GM12874 (cell line): Measurements from ENCODE around the gene BDH1.

Experiments used
- CTCF ChIP-seq: IDR thresholded peaks from 2 replicates; pipeline ENCODE4 v1.5.1; 2011; ENCODE audit warnings: low read depth, mild to moderate bottlenecking, control low read depth, low read length, moderate library complexity; ENCODE audit not compliant: insufficient read depth

Gene BDH1

GRCh38 chr3:197468167-197468566 lies 87.6 kb downstream of the BDH1 start:
- TF ChIP-seq CTCF, result no peak

GRCh38 chr3:197466586-197467399 lies 89.0 kb downstream of the BDH1 start:
- no peak for TF ChIP-seq CTCF

GRCh38 chr3:197465996-197466549 lies 89.7 kb downstream of the BDH1 start:
- no peak for TF ChIP-seq CTCF

- no peak for TF ChIP-seq CTCF
These were observed 90.4 kb downstream of the BDH1 start for GRCh38 chr3:197465197-197465995.

- TF ChIP-seq CTCF, result no peak
These were observed 91.0 kb downstream of the BDH1 start for GRCh38 chr3:197464794-197465193.

- no peak for TF ChIP-seq CTCF
These were observed 92.5 kb downstream of the BDH1 start for GRCh38 chr3:197463279-197463678.

- no peak for TF ChIP-seq CTCF
These were observed 93.0 kb downstream of the BDH1 start for GRCh38 chr3:197462808-197463207.
